NCI-H2196 treated with DMSO at 0.1 percent for 48 hours (cell line): ENCODE data around the gene S100A7.
"Not testable (repeated sequence)": the region's sequence is repeated elsewhere in the genome, so short reads cannot be mapped to it uniquely, and the experiment has no call there.

Experiments
- DNase-seq: peaks from one replicate; lab custom pipeline; 2025; ENCODE audit not compliant: unreplicated experiment; lab: John Stamatoyannopoulos, UW

Gene S100A7

DNA sequence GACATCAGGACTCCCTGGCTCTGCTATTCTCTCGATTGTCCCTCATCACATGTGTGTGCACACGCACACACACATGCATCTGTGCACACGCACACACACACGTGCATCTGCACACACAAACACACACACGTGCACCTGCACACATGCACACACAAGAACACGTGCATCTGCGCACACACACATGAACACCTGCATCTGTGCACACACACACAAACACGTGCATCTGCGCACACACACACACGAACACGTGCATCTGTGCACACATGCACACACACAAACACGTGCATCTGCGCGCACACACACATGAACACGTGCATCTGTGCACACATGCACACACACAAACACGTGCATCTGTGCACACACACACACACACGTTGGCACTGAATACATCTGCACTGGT is 29.4 kb downstream of the S100A7 start:
- no peak for DNase-seq

DNA sequence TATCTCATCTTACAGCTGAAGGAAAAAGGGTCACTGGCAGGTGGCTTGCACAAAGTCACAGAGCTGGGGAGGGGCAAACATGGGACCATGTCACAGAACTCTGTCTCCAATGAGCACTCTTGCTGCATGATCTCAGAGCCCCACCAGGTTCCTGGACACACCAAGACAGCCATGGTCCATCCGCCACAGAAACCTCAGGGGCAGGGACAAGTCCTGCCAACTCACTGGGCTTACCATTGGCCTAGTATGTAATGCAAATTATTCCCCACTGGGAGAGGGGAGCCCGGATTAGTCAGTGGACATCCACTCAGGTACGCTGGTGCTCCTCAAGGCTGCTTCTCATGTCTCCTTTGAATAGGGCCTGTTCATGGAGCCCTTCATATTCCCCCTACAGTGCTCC is 29.9 kb downstream of the S100A7 start:
- DNase-seq = no peak

DNA sequence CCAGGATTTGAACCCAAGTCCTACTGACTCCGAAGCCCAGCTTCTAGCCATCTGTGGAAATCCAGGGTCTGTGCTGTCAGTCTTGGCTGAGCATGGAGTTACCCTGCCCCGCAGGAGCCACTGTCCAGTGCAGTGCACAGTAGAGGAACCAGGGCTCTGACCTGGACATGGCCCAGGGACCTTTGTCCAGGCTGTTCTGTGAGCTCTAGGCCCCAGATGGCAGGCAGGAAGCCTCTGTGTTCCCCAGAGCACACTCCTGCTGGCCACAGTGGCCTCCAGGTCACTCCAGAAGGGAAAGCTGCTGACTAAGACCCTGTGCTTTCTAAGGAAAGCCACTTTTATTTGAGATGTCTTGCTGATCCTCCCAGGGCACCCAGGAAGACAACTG is 30.3 kb downstream of the S100A7 start:
- no peak for DNase-seq

DNA sequence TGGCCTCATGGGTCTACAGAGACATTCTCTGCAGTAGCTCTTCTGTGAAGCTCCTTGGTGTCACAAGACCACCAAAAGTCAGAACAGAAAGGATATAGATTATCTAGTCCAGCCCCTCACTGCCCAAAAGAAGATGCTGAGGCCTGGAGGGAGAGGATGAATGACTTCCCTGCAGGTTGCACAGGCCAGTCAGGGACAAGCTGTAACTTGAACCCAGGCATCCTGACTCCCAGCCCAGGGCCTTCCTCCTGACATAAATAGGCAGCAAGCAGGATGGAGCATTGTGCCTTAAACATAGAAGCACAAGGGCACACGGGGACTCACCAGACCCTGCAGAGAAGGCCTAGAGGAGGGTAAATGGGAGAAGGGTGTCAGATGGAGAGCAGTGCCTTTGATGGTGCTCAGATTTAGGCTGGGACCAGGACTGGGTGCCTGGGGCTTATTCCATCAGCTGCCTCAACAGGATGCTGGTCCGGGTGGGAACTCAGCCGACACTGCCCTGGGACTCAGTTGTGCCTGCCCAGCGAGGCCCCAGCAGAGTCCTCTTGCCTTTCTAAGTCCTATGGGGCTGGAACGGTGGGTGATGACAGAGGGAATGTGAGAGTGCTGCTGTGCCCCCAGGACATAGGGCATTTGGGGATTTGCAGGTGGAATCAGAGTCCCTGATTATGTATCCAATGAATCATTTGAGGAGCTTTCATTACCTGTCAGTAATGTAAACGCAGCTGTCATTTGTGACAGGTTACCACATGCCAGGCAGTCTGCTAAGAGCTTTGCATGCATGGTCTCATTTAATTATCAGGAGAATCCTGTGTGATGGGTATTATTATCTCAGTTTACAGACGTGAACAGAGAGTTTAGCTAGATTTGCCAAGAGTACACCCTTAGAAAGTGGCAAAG is 30.9 kb downstream of the S100A7 start:
- DNase-seq = no peak

DNA sequence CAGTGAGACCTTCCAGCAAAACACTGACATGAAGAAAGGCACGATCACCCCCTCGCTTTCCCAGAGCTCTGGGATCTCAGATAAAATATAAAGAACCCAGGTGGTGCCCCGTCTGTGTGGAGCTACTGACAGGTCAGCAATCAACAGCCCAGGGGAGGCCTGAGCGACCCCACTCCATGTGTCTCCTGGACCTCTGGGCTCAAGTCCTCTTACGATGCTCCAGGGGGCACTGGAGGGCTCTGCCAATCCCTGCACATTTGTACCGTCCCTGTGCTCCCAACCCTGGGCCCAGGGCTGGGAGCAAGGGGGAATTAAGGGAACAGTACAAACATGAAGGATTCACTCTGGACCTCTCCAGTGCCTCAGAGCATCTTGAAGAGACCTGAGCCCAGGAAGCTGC is 31.7 kb downstream of the S100A7 start:
- DNase-seq = no peak

DNA sequence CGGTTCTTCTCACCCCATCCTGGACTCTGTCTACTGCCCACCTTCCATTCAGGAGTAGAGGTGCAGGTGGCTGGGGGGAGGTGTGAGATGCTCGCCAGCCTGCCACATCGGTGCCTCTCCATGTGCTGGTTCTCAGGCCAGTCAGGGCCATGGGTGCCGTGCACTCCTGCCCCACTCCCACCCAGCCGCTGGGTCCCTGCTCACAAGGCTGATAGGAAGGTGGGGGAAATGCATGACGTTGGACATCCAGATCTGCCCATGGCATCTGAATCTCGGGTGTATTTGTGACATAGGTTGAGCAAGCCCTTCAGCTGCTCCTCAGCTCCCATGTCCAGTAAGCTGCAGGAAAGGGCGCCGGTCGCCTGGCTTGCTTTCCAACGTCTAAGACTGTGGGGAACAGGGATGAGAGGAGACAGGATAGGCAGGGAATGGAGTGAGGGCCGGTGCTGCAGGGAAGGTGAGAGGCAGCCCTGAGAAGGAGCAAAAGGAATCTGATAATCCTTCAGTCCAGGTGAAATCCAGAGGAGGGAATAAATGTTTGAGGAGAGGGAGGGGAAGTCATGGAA is 32.3 kb downstream of the S100A7 start:
- DNase-seq = no peak

DNA sequence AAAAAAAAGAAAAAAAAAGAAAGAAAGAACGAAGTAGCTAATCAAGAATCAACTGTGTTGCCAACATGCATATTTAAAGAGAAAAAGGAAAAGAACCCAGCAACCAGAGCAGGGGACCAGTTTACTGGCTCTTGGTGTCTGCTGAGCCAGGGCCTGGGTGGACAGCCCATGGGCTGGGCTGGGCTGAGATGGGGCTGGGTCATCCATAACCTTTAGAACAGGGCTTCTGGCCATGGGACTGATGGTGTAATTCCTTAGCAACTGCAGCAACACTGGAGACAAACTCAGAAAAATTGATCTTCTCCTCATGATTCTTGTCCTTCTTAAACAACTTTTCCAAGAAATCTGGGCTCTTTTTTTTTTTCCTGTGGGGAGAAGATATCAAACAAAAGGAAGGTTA is 33.6 kb downstream of the S100A7 start:
- no peak for DNase-seq

DNA sequence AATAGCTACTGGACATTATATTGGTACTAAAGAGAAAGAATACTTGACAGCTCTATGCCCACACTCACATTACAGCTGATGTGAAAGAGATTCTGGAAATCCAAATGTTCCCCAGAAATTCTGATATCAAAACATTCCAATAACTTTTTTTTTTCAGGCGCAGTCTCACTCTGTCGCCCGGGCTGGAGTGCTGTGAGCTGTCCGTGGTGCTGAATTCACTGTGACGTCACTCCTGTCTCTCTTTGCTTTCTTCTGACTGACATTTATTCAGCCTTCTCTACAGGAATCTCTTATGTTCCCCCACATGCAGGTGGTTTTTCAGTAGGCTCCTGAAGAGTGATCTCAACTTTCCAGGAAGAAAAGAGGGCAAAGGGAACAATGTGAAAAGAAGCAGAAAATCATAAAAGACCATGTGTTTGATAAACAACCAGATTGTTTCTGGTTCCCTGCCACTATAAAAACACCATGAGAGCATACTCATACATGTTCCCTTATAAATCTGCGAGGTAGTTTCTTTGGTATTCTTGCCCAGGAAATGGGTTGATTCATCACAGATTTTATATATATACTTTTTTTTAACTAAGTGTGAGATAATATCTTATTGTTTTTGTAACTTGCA is 37.9 kb downstream of the S100A7 start:
- no peak for DNase-seq

DNA sequence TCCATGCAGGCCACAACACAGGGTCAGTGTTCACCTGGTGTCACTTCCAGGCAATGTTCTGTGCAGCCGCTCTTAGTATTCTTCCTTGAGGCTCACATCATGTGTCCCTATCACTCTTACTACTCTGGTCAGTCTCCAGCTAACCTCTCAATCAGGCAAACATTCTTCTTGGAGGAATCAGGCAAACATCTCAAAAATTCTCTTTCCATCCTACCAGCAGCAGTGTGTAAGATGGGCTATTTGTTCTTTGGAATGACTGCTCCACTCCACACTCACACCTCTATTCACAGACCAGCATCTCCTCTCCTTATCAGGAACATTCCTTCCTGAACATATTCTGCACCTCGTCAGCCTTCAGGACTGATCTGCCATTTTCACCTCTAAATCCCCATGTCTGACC is 40.1 kb downstream of the S100A7 start:
- no peak for DNase-seq

DNA sequence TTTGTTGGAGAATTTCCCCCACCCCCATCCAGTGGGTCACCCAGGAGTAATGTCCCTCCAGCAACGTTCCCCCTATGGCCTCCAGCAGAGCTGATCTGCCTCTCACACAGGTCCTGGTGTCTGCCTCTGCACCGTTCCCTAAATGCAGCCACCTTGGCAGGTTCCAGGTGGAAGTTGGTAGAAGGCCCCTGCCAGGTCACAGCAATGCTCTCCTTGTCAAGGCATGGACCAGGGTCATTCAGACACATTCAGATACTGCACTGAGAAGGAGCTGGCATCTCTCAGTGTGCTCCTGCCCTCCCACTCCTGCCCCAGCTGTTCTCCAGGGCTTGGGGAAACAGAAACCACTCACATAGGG is 41.0 kb downstream of the S100A7 start:
- DNase-seq = not testable (repeated sequence)

DNA sequence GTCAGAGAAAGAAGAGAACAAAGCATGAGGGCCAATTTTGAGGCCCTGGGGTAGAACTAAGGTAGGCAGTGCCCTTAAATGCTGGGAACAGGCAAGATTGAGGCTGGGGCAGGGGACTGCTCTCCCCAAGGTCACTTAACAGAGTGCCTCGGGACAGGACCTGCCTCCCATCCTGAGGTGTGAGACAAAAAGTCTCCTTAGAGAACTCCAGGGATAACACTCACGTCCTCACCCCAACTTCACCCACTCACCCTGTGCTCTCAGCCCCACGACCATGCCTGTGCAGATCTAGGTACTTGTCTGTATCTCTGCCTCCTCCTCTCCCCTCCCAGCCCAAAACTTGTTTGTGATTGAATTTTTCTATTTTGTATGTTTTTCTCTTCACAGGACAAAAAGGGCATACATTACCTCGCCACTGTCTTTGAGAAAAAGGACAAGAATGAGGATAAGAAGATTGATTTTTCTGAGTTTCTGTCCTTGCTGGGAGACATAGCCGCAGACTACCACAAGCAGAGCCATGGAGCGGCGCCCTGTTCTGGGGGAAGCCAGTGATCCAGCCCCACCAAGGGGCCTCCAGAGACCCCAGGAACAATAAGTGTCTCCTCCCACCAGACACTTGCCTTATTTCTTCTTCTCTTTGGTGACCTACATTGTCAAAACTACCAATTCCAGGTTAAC is 41.6 kb downstream of the S100A7 start:
- not testable (repeated sequence) for DNase-seq

DNA sequence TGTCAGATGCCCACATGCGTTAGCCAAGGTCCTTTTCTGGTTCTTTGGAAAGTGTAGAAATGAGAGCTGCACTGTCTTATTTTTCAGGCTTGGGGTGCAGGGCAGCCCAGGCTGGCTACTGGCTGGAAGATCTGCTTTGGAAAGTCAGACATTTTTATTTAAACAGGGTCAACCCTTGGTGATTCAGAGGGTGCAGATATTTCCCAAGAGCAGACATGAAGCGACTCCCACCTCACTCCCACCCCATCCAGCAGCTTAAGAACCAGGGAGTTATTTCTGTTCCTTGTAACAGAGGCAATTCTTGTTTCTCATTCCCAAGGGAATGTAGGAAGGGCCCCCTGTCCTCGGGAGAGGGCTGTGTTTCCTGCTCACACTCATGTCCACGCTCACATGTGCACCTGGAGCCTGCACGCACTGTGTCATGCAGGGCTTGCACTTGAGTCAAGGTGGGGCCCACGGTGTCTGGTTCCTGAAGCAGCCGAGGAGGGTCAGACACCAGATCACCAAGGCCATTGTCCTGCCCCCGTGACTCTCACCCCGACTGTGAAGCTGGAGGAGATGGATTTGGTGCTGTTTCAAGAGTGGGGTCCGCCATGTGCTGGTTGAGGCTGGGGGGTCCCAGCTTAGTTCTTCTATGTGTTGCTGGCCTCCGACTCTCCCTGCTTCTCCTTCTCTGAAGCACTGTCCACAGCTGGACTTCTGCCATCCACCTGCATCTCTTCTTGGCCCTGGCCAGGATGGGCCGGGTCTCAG is 43.1 kb downstream of the S100A7 start:
- DNase-seq = no peak

DNA sequence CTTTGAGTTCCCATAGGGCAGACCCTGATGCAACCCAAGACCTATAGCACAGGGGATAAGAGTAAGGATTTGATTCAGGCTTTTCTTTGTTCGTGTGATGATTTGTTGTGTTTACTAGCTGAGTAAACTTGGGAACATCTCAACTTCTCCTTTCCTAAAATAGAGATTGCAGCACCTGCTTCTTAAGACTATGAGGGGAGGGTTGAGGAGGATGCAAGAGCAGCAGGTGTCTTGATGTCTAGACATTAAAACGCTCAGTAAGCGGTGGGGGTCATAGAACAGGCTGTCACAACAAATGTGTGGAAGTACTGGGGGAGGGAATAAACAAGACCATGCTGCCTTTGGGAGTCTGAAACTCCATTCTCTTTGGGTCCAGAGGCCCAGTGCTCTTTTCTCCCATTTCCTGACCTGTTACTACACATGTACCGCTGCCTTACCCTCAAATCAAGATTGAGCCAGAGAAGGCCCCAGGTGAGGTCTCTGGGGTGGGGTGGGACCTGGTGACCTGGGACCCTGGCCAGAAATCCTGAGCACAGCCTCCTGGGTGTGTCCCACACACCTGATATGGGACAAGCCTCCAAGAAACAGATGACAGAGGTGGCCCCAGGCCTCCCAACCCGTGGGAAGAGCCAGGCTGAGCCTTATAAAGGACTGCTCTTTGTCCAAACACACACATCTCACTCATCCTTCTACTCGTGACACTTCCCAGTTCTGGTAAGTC is 44.4 kb downstream of the S100A7 start, which contains the start of gene S100A7A:
S100A7A (plus strand) TSS at position 671 of the 721 bp plus-strand sequence. CDS start 1,563 bp downstream, outside the sequence.
- no peak for DNase-seq

DNA sequence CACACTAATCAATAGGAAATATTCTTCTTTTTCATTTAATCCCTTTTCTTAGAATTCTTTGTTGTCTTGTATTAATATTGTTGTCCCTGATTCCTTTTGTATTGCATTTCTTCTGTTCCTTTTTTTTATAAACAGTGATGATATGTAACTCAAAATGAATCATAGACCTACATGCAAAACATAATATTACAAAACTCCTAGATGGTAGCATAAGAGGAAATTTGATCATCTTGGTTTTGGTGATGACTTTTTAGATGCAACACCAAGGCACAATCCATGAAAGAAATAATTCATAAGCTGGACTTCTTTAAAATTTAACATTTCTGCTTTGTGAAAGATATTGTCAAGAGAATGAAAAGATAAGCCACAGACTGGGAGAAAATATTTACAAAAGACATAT is 46.5 kb downstream of the S100A7 start:
- DNase-seq = not testable (repeated sequence)
